ENCODE data around the gene LGI4. TPM values are rescaled to one million over a fixed set of nuclear protein-coding genes. Genes with fewer than 3 reads are reported as not detected.

Gene LGI4
- total and polyA plus RNA-seq, 4 donors: 0.18 to 1.5 (median 1.1) TPM

- Histone ChIP-seq H3K27ac (ENCODE audit: low read depth in 1 of 2, low read length in 2 of 2) (no peak overlapping the region), H3K36me3 (ENCODE audit: control insufficient read depth in 4 of 4, insufficient read depth in 3 of 4, low read depth in 1 of 4, low read length in 3 of 4) (no peaks in the 10 kb centered on the region), H3K9me3 (ENCODE audit: control insufficient read depth in 4 of 4, low read length in 3 of 4) (no peaks in the 10 kb centered on the region), H3K4me1 (ENCODE audit: control insufficient read depth in 4 of 4, insufficient read depth in 4 of 4, low read length in 3 of 4) (peaks cover 0 to 19% (median 6%) of the 10 kb centered on the region in 4 donors), H3K4me3 (ENCODE audit: low read depth in 1 of 3, low read length in 3 of 3) (no peak overlapping the region), H3K27me3 (ENCODE audit: control insufficient read depth in 4 of 4, insufficient read depth in 4 of 4, low read length in 3 of 4) (peaks cover 0 to 2% (median 0%) of the 10 kb centered on the region in 4 donors), H3K9ac (ENCODE audit: low read depth in 1 of 2, low read length in 2 of 2) (no peak overlapping the region)
- DNase-seq (ENCODE audit: low spot score): no peak
- 83% methylated on average over 2 of the region's 2 CpGs for WGBS
- no peak for TF ChIP-seq REST (IDR thresholded peaks at IDR 0.05)
- no peak for TF ChIP-seq YY1 (IDR thresholded peaks at IDR 0.05)
- no peak for TF ChIP-seq RAD21 (IDR thresholded peaks at IDR 0.05)
- TF ChIP-seq EGR1 (IDR thresholded peaks at IDR 0.05; ENCODE audit: low read depth in 2 of 2): no peak
These were observed 15.6 kb upstream of the LGI4 start for GRCh38 chr19:35150445-35150844.

GRCh38 chr19:35149463-35149862 lies 14.6 kb upstream of the LGI4 start:
- TF ChIP-seq CTCF (IDR thresholded peaks at IDR 0.05; ENCODE audit: low read depth, low read length, missing input control) (no peak), JUND (IDR thresholded peaks at IDR 0.05) (no peak), REST (IDR thresholded peaks at IDR 0.05) (no peak), FOXA1 (IDR thresholded peaks at IDR 0.05) (no peak), TAF1 (conservative IDR thresholded peaks at IDR 0.05) (no peak), EGR1 (IDR thresholded peaks at IDR 0.05; ENCODE audit: low read depth in 2 of 2) (no peak), SP1 (IDR thresholded peaks at IDR 0.05) (no peak), HNF4G (IDR thresholded peaks at IDR 0.05) (no peak), FOXA2 (IDR thresholded peaks at IDR 0.05) (no peak), ZBTB33 (IDR thresholded peaks at IDR 0.05) (no peak), GABPA (IDR thresholded peaks at IDR 0.05 in 1 of 2, conservative IDR thresholded peaks at IDR 0.05 in 1 of 2) (no peak), NR2F2 (IDR thresholded peaks at IDR 0.05) (no peak)
- 90% methylated on average over 3 of the region's 3 CpGs for WGBS
- Histone ChIP-seq H3K4me3 (ENCODE audit: low read depth in 1 of 3, low read length in 3 of 3) (no peak overlapping the region), H3K9me3 (ENCODE audit: control insufficient read depth in 4 of 4, low read length in 3 of 4) (no peaks in the 10 kb centered on the region), H3K36me3 (ENCODE audit: control insufficient read depth in 4 of 4, insufficient read depth in 3 of 4, low read depth in 1 of 4, low read length in 3 of 4) (no peaks in the 10 kb centered on the region), H3K4me1 (ENCODE audit: control insufficient read depth in 4 of 4, insufficient read depth in 4 of 4, low read length in 3 of 4) (peaks cover 0 to 15% (median 5%) of the 10 kb centered on the region in 4 donors), H3K27me3 (ENCODE audit: control insufficient read depth in 4 of 4, insufficient read depth in 4 of 4, low read length in 3 of 4) (peaks cover 0 to 2% (median 0%) of the 10 kb centered on the region in 4 donors), H3K9ac (ENCODE audit: low read depth in 1 of 2, low read length in 2 of 2) (no peak overlapping the region), H3K27ac (ENCODE audit: low read depth in 1 of 2, low read length in 2 of 2) (no peak overlapping the region)
- no peak for DNase-seq (ENCODE audit: low spot score)
